ENCODE measurements around the gene CALHM2.
"Not testable (repeated sequence)": the region's sequence is repeated elsewhere in the genome, so short reads cannot be mapped to it uniquely, and the experiment has no call there.

Gene CALHM2

DNA sequence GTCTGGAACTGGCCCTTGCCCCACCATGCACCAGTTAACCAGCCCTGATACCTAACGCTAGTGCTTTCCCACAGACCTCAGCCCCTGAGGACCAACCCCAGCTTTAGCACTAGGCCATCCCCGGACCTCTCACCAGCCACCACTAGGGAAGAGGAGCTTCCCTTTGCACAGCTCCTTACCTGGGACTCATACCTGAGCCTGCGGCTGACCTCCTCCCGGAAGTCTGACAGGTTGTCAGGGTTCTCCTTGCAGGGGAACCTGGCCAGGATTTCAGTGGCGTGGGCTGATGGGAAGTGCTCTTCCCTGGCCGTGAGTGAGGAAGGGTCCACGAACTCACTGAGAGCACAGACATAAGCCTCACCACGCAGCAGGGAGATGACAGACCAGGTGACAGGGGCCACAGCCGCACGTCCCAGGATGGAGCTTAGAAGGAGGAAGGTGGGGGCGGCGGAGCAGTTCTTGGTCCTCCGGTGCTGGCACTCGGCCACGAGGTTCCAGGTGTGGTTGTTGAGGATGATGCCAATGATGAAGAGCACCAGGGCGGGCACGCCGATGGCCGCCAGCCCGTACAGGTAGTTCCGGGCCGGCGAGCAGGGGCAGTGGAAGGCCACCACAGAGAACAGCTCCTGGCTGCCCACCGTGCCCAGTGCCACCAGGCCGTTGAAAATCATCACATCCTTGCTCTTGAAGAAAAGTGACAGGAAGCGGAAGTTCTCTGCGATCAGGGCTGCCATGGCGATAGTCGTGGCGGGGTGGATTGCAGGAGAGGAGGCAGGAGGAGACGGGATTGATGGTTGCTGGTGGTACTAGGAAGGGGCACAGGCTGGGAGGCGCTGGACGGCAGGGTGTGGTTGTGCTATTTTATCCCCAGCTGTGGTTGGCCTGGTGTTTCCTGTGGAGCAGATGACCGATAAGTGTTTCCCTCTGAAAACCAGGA lies 2.7 kb downstream of the CALHM2 start:
- DNase-seq: no peak

DNA sequence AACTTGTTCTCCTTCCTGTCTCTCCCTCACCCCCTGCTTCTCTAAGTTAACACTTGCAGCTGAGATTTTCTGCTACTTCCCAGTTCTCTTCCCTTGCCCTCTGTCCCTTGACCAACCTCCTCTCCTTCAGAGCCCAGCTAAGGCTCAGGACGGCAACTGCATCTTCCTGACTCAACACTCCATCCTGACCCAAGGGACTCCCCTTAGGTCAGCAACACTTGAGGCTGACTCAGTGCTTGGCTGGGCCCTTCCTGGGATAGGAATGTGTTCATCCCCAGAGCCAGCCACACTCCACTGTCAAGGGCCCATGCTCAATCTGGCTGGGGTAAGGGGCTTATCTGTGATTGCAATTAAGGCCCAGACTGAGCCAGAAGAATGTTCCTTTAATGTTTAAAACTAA lies 3.4 kb downstream of the CALHM2 start:
- no peak for DNase-seq

DNA sequence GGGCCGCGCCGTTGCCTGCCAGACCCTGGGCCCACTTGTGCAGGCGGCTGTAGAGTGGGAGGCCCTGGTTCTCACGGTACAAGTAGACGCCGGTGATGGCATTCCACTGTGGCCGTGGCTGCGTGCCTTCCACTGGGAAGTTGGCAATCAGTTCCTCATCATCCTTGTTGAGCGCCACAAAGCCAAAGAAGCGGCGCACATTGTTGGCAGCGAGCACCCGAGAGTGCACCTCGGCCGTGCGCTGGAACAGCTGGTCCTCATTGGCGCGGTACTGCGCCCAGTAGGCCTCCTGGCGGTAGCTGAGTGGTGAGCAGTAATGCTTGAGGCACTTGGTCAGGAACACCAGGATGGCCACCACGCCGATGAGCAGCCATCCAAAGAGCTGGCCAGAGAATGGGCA lies 5.0 kb downstream of the CALHM2 start:
- DNase-seq: no peak

DNA sequence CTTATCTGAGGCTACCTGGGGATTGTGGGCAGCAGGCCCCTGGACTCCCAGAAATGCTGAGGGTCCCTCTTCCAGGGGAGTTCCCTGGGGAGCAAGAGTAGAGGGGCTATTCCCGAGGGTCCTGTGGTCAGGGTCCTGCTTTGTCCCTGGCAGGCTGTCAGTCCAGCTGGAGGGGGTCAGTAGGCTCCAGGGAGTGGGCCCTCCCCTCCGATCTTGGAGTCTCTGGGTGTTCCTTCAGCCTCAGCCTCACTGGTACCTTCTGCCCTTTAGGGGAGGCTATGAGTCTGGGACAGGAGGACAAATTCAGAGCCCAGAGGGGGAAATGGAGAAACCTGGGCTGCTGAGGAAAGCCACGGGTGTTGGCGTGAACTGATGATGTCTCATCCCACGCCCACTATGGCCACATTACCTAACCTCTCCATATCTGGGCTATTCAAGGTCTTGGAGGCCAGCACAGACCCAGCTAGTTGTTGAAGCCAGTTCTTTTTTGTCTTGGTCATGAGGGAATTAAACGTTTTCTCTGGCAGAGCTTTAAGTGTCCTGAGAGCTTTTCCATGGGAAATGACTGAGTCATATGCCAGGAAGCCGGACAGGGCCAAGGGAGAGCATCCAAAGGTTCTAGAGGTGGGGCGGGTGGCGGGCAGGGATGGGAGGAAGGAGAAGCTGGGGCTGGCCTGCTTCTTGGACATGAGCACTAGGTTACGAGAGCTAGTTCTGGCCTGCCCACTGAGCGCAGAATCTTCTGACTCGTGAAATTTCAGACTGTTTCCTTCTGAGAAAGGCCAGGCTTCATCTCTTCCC lies 6.2 kb downstream of the CALHM2 start:
- peak; percentile 6 for DNase-seq

DNA sequence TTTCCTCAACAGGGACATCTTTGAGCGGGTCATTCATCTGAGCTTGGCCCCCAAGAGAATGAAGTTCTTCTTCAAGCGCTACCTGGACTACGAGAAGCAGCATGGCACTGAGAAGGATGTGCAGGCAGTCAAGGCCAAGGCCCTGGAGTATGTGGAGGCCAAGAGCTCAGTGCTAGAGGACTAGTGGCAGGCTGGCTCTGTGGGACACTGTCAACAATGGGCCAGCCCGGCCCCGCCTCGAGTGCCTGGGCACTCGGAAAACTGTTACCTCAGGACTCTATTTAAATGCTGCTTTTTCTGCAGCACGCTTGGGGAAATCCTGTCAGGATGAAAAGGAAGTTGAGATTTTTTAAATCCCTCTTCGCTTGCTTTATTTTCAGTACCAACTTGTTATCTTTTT lies 6.8 kb downstream of the CALHM2 start:
- DNase-seq: no peak

DNA sequence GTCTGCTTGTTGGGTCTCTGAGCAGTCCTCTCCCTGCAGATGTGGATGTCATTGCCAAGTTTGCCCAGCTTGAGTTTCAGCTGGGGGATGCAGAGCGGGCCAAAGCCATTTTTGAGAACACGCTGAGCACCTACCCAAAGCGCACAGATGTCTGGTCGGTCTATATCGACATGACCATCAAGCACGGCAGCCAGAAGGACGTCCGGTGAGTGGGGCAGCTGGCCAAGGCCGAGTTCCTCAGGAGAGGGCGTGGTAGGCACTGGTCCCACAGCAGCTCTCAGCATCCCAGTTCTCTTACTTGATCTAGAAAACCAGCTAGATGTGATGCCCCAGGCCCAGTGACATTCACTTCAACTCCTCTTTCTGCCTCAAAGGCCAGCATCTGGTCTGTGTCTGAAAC lies 7.7 kb downstream of the CALHM2 start:
- DNase-seq: no peak

DNA sequence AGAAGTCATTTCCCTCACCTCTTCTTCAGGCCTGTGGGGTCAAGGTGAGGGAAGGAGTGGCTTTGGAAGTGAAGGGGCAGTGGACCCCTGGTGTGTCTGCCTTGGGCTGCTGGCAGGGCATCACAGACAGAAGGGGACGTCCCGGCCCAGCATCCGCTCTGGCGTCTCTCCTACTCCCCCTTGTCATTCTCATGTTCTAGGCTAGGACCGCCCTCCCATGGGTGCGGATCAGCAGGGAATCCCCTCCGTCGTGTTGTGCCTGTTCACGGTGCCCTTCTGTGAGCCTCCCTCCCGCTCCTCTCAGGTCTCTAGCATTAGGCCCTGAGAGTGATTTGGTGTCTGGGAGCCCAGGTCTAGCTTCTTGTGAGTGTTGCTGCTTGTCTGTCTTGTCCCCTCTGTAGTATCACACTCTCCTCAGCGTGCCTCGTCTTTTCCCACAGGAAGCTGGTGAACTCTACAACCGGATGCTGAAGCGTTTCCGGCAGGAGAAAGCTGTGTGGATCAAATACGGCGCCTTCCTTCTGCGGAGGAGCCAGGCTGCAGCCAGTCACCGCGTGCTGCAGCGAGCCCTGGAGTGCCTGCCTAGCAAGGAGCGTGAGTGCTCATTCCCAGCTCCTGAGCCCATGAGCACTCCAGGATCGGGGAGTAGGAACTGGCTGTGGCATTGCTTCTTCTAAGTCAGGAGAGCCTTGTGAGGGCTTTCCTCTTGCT lies 8.5 kb downstream of the CALHM2 start:
- DNase-seq: no peak

DNA sequence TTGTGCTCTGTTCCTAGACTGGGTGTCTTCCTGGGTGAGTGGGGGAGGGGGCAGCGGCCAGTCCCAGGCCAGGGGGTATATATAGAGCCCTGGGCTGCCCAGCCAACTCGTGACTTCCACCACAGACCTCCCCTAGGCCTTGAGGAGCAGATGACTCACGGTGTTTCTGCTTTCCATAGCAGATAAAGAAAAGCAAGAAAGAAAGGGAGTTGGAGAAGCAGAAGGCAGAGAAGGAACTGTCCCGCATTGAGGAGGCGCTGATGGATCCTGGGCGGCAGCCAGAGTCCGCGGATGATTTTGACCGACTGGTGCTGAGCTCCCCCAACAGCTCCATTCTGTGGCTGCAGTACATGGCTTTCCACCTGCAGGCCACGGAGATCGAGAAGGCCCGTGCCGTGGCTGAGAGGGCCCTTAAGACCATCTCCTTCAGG lies 10.1 kb downstream of the CALHM2 start:
- DNase-seq: peak; percentile 2

DNA sequence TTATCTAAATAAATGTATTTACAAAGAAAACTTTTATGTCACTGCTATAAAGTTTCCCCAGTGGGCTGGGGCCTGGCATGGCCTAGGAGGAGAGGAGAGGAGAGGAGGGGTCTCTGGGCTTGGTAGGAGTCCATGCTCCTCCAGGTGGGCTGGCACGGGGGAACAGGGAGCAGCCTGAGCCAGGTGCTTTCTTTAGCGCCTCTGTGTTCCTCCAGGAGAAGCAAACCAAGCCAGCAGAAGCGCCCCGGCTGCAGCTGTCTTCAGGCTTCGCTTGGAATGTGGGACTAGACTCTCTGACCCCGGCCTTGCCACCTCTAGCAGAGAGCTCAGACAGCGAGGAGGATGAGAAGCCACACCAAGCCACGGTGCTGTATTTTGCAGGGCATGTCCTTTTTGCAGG lies 10.6 kb downstream of the CALHM2 start:
- no peak for DNase-seq

DNA sequence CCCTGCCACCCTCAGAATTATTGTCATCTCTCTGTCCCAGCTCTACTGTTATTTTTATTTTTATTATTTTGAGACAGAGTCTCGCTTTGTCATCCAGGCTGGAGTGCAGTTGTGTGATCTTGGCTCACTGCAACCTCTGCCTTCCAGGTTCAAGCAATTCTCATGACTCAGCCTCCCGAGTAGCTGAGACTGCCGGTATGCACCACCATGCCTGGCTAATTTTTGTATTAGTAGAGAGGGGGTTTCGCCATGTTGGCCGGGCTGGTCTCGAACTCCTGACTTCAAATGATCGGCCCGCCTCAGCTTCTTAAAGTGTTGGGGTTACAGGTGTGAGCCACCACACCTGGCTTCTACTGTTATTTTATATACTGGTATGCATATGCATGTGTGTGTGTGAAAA lies 11.0 kb downstream of the CALHM2 start:
- no peak for DNase-seq

DNA sequence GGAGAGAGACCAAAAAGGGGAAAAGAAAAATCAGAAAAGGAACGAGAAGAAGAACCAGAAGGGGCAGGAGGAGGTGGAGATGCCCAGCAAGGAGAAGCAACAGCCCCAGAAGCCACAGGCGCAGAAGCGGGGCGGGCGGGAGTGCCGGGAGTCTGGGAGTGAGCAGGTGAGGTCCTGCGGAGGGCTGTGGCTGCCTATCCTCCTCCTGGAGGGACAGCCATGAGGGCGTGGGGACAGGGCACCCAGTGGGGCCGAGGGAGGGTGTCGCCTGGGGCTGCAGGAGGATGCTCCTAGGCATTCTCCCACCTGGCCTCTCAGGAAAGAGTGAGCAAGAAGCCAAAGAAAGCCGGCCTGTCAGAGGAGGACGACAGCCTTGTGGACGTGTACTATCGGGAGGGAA lies 11.8 kb downstream of the CALHM2 start:
- no peak for DNase-seq

DNA sequence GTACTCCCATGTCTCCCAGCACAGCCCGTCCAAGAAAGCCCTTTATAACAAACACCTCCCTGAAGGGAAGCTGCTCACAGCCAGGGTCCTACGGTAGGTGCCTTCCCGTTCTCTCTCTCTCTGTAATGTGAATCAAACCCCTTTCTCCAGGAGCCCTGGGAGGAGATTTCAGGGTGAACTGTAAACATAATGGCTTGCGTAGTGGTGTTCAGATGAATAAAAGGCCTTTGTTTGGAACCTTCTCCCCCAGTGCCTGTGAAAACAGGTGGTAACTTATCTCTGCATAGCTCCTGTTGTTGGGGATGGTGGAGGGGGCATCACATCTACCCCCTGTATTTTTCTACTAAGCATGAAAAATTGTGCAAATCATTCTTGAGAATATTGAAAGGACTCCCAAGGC lies 12.4 kb downstream of the CALHM2 start:
- no peak for DNase-seq

DNA sequence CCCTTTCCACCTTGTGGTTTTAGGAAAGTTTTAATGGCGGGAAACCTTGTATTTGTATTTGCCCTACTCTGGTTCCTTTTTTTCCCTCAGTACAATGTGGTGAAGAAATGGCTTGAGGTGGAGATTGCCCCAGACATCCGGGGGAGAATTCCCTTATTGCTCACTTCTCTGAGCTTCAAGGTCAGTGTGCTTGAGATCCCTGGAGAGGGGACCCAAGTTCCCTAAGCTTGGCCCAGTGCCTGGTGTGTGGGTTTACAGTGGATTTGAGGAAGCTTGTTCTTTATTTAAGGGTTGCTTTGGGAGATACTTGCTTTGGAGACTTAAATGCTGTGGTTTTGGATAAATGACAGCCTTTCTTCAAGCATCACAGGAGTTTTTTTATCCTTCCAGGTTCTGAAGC lies 18.3 kb downstream of the CALHM2 start:
- no peak for DNase-seq

DNA sequence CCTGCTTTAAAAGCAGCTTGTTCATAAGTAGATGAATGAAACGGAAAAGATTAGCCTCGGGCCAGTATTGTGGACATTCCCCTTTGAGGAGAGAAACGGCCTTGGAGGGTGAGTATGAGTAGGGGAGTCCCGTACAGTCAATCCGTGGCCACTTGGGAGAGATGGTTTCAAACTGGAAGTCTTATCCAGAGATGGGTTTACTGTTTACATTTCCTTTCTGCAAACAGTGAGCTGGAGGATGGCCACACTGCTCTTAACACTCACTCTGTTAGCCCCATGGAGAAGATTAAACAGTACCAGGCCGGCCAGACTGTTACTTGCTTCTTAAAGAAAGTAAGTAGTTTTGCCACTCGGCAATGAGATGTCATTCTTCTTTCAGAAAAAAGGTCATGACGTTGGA lies 20.3 kb downstream of the CALHM2 start:
- no peak for DNase-seq

DNA sequence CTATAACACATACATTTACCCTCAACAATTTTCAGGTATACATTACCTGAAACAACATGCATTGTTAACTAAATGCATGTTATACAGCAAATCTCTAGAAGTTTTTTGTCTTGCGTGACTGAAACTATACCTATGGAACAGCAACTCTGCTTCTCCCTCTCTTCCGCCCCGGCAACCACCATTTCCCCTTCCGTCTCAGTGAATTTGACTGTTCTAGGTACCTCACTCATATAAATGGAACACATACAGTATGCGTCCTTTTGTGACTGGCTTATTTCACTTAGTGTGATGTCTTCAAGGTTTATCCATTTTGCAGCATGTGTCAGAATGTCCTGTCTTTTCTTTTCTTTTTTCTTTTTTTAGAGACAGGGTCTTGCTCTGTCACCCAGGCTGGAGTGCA lies 22.5 kb downstream of the CALHM2 start:
- DNase-seq: no peak

DNA sequence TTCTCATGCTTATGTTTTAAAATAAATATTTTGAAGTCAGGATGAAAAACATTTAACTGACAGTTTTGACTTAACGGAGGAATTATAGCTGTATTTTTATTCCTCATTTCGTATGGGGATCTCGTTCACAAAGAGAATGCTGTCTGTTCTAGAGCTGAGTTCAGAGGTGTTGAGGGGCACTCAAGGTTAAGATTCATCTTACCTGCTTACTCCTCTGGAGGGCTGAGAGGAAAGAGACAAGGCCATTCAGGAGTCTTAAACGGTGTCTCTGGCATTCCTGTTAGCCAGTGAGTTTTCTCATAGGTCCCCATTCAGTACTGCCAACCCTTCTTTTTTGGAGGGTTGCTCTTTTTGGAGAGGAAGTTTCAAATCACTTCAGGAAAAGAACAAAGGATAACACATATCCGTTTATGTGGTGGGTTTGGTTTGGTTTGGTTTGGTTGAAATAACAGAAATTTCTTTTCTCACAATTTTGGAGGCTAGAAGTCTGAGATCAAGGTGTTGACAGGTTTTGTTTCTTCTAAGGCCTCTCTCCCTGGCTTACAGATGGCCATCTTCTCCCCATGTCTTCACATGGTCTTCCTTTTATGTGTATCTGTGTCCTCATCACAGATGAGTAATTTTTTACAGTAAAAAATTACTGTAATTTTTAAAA lies 23.1 kb downstream of the CALHM2 start:
- no peak for DNase-seq

DNA sequence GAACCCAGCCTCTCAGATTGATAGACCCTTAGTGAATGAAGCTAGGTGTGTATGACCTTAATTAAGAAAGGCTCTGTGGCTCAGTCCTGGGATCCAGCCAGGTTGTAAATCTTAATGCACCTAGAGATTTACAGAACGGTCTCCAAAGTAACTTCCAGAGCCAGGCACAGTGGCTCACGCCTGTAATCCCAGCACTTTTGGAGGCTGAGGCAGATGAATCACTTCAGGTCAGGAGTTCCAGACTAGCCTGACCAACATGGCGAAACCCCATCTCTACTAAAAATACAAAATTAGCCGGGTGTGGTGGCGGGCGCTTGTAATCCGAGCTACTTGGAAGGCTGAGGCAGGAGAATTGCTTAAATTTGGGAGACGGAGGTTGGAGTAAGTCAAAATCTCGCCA lies 24.3 kb downstream of the CALHM2 start:
- no peak for DNase-seq

DNA sequence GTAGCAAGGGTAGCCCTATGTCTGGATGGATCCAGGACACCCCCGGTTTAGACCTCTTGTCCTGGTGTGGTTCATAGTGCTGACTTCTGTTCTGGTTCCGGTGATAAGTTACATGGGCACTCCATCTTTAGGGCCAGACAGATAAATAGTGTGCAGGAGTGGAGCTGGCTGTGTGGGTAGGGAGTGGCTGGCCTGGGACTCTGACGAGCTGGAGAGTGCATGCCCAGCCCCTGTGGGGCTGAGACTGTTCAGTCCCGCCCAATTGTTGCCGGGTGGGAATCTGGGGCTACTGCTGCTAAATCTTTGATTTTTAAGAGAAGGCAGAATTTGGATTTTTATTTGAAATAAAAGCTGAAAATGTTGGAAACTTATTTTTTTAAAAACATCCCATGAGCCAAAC lies 28.4 kb downstream of the CALHM2 start:
- DNase-seq: no peak

DNA sequence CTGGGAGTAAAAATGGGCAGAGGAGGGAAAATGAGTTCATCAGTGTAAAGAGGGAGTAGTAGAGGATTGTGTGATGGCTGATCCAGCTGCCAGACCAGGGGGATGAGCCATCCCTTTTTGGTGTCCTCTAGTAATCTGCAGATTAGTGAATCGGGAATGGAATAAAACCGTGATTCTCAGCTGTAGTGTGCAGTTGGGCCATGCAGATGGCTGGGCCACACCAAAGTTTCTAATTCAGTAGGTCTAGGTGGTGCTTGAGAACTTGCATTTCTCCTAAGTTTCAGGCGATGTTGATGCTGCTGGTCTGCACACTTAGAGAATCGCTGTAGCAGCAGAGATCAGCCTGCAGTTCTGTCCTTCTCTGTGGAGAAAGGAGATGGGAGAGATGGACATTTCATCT lies 33.1 kb downstream of the CALHM2 start:
- DNase-seq: no peak

DNA sequence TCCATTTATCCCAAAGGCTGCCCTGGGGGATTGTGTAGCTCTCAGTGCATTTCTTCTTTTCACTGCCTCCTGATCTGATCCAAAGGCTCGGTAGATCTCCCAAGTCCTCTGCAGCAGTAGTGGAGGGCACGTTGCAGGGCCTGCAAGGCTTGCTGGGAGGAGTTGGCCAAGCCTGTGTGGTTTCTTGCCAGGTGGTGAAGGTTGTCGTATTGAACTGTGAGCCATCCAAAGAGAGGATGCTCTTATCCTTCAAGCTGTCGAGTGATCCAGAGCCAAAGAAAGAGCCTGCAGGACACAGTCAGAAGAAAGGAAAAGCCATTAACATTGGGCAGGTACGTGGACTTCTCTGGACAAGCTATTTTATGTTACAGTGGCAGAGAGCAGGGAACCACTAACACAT lies 34.6 kb downstream of the CALHM2 start:
- no peak for DNase-seq

DNA sequence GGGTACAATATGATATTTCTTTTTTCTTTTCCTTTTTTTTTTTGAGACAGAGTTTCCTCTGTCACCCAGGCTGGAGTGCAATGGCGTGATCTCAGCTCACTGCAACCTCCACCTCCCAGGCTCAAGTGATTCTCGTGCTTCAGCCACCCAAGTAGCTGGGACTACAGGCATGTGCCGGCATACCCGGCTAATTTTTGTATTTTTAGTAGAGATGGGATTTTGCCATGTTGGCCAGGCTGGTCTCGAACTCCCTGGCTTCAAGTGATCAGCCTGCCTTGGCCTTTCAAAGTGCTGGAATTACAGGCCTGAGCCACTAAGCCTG lies 35.1 kb downstream of the CALHM2 start:
- not testable (repeated sequence) for DNase-seq

DNA sequence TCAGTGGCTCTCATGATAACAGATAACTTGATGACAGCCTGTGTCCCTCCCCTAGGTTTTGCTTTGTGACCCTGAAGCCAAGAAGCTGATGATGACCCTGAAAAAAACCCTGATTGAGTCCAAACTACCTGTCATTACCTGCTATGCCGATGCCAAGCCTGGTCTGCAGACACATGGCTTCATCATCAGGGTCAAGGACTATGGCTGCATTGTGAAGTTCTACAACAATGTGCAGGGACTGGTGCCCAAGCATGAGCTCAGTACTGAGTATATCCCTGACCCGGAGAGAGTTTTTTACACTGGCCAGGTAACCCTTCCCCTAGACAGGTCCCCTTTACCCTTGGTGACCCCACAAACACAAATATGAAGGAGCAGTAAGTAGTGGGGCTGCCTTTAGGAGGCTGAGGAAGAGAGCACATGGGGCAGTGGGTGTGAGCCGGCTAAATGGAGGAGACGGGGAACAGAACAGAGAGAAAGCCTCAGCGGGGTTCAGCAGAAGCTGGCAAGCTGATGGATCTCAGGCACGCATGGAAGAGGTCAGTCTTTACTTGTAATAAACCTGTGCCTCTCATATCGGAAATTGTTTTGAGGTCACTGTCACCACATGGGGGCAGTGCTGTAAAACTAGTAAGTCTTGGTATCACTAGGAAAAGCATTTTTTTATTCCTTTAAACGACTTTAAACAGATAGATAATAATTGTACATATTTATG lies 35.6 kb downstream of the CALHM2 start:
- DNase-seq: peak; percentile 44
